Measurements from ENCODE around the gene CLEC20A.

Gene CLEC20A

DNA sequence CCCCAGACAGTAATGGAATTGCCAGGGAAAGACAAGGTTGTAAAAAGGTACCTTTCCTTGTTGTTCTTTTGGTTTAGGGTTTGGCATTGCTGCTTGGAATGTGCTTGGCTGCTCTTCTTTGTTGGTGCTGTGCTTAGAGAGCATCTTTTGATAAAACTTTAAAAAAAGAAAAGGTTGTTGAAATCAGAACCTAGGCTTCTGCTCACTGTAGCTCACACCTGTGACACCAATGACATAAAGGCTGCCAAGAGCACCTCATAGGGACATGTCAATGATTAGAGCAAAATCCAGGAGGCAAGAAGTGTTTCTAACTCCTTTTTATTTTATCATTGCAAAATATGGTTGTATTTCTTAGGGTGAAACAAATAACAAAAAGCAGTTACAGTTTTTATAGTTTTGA lies 28.9 kb downstream of the CLEC20A start:
- no peak for DNase-seq

DNA sequence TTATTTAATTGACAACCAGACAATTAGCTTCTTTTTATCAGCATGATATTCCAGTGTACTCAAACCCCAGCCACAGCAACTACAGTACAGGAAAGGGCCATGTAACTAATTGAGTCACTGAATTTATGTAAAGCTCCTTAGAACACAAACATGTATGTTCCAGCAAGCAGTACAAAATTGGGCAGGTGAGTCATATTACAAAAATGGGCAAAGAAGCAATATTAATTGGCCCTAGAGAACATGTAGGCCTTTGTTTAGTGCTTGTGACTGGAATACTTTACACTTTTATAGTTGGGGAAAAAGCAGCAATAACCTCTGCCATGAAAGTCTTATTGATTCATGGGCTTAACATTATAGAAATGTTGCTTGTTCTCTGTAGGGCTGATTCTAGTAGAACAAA lies 31.8 kb downstream of the CLEC20A start:
- no peak for DNase-seq

DNA sequence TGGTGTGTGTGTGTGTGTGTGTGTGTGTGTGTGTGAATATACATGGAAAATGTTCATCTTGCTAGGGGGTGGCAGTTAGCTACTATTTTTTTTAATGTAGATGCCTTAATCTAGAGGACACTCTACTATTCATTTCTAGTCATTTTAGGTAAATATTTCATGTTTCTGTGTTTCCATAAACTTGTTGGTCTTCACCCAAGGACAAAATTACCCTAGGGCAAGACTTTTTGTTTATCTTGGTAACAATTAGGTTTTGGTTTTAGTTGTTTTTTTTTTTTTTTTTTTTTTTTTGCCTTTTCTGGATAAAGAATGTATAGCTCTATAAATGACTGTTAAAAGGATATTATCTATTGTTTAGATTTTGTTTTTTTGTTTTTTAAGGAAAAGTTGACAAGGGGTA lies 32.2 kb downstream of the CLEC20A start:
- no peak for DNase-seq

DNA sequence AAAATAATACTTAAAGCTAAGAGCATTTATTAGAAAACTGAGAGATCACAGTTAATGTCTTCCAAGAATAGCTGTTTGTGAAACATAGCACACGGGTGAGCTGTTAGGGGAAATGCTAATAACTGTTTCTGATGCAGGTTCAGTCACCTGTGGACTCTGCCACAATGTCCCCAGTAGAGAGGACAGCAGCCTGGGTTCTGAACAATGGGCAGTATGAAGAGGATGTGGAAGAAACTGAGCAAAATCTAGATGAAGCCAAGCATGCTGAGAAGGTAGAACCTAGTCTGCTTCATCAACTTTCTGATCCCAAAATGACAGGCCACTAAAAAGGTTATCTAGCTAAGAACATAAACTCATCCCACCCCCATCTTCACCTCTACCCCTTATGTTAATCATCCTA lies 32.6 kb downstream of the CLEC20A start:
- DNase-seq = no peak

DNA sequence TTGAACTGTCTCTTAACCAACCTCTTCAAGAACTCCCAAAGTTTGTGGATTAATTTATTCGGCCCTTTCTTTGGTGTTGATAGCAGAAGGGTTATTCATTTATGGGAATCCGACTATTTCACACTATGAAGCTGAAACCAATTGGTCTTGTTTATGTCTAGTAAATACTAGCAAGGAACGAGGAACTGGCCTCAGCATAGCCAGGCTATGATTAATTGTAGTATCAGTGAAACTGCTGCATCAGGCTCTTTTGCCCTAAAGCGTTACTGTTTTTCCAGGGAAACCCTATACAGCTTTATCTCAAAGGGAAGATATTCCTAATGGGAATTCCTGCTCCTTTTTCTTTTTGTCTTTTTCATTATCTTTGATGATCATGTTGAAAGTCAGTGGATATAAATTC lies 35.1 kb downstream of the CLEC20A start:
- no peak for DNase-seq

DNA sequence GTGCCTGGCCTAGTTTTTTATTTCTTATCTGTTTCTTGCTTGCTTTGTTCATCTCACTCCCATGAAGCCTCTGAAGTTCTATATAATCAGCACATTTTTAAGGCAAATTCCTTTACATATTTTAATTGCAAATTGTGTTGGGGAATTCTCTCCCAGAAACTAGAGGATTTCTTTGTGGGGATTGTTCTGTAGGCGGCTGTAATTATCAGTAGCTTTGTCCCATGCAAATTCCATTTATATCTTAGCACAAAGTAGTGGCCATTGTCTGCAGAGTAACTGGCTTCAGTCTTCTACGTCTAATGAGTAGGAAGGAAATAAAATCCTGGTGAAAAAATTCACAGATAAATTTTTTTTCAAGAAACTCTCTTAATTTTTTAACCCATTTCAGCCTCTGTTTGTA lies 35.7 kb downstream of the CLEC20A start:
- no peak for DNase-seq

DNA sequence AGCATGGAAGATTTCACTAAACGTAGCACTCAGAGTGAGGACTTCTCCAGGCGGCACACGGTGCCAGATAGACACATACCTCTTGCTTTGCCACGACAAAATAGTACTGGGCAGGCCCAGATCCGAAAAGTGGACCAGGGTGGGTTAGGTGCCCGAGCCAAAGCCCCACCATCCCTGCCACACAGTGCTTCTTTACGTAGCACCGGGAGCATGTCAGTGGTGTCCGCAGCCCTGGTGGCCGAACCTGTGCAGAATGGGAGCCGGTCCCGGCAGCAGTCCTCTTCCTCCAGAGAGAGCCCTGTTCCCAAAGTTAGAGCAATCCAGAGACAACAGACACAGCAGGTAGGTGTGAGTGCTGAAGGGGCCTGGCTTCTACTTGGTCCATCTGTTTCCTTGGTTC lies 38.6 kb downstream of the CLEC20A start:
- DNase-seq = no peak

DNA sequence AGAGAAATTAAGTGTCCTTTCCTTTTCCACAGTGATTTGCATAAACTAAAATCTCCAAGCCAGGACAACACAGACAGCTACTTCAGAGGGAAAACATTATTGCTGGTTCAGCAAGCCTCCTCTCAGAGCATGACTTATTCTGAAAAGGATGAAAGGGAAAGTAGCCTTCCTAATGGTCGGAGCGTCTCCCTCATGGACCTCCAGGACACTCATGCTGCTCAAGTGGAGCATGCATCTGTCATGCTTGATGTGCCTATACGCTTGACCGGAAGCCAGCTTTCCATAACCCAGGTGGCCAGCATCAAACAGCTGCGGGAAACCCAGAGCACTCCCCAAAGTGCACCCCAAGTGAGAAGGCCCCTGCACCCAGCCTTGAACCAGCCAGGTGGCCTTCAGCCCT lies 39.1 kb downstream of the CLEC20A start:
- no peak for DNase-seq

DNA sequence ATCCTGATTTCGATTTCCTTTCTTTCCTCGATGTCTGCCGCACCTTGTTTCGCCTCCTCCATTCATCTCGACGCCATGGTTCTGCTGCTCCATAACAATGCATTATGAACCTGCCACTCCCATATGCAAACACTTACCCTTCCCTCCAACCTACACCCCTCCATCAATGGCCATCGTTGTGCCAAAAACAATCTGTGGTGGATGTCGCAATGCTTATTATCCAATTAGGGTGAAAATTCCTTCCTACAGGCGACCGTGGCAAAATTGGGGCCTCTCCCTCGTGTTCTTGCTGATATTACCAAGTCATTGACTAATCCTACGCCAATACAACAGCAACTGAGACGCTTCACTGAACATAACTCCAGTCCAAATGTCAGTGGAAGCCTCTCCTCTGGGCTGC lies 40.3 kb downstream of the CLEC20A start:
- DNase-seq = no peak

DNA sequence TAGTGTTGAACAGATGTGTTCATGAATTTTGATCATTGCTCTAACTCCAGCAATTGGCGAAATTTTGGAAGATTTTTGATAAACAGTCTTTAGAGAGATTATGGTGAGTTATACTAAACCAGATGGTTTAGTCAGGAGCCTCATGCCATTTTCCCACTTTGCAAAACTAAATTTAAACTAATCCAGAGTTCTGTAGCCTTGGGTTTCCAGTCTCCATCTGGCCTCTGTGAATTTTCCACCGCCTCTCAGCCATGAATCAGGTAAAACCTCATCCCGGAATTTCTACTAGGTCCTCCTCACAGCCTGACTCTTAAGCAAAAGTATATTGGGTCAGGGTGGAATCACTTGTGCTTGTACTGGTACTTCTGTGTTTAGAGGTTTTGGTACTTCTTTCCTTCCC lies 44.8 kb downstream of the CLEC20A start:
- no peak for DNase-seq

DNA sequence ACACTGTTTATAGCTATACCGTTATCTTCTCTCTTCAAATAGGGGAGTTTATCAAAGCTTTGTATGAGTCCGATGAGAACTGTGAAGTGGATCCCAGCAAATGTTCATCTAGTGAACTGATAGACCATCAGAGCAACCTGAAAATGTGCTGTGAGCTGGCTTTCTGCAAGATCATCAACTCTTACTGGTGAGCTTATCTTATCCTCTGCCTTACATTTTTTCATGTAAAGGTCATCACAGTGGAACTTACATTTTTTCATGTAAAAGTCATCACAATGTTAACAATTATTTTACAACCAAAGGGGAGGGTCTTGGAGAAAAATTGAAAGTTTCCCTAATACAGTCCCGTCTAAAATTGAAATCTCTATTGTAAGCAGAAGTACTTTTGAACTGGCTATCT lies 45.2 kb downstream of the CLEC20A start:
- no peak for DNase-seq

DNA sequence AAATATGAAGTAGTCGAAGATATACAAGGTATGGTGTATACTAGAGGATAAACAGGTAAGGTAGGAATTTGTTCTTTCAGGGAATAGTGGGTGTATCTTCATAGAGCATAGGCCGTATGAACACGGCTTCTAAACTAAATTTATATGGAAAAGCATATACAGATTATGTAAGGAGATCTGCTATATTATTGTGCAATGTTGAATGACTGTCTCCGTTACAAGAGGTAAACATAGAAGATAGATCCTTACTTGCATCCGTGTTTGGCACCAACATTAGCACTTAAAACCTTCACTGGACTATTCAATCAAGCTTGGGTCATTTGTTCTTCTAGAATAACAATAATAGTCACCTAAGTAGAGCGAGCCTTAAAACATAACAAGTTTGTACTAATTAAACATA lies 45.9 kb downstream of the CLEC20A start:
- no peak for DNase-seq

DNA sequence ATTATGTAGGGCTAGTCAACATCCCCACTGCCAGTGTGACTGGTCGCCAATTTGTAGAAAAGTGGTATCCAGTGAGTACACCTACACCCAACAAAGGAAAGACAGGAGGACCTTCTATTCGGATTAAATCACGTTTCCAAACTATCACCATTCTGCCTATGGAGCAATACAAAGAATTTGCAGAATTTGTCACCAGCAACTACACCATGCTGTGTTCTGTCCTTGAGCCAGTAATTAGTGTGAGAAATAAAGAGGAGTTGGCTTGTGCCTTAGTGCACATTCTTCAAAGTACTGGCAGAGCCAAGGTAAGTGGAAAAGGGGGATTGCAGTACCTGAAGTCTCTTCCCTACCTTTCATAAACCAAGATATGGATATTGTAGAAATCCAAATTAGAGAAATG lies 53.8 kb downstream of the CLEC20A start:
- no peak for DNase-seq

DNA sequence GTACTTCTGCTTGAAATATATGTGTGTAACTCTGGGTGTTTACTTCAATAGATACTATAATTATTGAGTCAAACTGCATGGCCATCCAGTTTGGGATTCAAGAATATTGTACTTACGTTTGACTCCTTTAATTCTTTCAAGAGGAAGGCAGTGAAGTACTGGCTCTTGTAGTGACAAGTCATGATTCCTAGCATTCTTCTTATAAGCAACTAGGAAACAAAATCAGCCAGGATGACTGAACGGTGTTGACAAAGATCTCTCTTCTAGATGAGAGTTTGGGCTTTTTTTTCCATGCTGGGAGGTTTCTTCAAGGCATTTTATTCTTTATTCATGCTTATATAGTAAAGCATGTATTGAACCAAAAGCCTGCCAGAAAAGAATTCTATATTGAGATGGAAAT lies 58.3 kb downstream of the CLEC20A start:
- DNase-seq = no peak

DNA sequence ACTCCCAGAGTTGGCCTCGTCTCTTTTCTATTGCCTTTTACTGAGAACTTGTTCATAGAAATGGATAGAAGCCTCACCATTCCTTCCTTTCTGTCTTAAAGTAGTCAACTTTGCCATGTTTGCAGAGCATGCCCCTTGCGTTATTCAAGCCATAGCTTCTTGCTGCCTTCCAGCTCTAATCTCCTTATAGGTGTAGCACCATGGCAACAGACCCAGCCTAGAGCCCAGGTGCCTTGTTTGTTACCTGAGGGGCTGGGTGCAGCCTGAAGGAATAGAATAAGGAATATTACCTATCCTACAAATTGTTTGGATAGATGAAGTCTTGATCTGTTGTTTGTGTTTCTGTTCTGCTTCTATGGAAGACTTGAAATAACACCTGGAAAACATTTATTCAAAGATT lies 59.9 kb downstream of the CLEC20A start:
- DNase-seq = no peak

DNA sequence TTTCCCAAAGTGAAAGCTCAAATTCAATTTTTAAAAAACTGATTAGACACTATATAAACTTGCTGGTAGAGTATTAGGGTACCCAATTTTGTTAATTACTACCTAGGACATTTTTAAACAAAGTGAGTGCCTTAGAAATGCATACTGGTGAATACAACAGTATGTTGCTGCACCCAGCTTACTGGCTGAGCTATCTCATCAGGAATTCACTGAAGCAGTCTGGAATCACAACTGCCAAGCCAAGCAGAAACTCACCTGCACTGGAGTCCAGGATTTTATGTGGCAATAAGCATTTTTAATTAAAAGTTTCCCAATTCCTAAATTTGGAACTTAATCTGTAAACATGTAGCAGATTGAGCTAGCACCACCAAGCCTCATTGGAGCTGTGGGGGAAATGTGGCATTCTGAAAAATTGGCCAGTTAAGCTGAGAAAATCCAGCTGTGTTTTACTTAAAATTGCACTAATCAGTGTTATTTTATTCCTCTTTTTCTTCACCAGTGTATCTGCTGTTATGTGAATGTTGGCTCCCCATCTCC lies 61.8 kb downstream of the CLEC20A start:
- no peak for DNase-seq

DNA sequence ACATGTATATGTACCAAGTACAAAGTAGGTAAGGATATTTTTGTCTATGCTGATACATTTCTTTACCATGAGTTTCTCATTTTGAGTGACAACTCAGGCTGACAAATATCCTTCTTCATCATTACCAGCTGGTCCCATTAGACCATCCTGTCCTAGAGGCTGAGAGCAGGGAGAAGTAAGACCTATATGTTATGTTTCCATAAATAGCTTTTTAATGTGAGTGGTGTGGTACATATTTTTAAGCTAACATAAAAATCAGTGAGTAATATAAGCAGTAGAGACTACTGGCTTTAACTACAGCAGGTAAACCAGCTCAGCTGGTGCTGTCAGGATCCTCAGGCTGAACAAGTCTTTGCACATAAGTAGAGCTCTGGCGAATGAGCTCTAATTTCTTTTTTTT lies 62.4 kb downstream of the CLEC20A start:
- DNase-seq = no peak

Data from Kasumi-1 (cell line).